Inferior parietal cortex (tissue), 1 donor: ENCODE results near the gene TRAPPC11.

Experiments used
- DNase-seq: peaks from one replicate; pipeline ENCODE4 v3.0.0-alpha.2; 2016; ENCODE audit errors: extremely low spot score

The TRAPPC11 gene

DNA sequence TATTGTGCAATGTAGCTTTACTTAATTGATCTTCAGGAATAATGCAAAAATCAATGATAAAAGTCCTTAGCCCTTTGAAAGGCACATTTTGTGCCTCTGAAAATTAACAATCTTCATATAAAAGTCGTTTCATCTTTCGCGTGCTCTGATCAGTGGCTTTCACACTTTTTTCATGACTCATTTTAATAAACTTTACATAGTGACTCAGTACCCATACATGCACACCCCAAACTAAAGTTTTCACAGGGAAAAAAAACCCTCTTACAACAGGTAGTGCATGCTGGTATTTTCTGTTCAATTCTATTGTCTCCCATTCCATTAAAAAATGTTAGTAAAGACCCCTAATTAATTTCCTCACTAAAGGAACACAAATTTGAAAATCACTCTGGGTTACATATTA, 21.6 kb upstream of the TRAPPC11 start:
- no peak for DNase-seq

DNA sequence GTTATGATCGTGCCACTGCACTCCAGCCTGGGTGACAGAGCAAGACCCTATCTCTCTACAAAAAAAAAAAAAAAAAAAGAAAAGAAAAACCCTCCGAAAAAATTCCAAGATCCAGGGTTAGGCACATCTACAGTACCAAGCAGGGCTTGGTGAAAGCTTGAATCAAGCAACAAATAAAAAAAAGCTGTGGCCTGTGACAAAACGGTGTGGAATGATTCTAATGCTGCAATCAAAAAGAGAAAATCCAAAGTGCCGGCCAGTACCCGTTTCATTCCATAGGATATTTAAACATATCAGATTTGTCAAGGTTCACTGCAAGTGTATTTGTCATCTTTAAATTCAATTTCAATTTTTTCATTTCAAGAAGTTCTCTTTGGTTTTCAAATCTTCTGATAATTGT, 20.7 kb upstream of the TRAPPC11 start:
- no peak for DNase-seq

DNA sequence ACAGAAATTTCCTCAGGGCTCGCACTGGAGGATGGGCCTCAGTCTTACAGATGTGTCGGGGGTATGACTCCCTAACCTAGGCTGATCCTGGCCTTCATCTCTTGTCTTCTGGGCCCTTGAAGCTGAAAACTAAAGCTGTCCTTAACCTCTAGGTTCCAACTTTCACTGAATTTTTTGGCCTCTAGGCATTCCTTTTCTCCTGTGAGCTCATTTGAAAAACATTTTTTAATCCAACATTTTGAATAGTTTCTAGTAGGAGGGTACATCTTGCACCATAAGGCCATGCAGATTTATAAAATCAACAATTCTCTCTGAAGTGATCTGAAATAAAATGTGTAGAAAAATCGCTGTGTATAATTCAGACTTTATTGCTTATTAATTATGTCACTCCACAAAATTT, 19.8 kb upstream of the TRAPPC11 start:
- DNase-seq, result no peak

DNA sequence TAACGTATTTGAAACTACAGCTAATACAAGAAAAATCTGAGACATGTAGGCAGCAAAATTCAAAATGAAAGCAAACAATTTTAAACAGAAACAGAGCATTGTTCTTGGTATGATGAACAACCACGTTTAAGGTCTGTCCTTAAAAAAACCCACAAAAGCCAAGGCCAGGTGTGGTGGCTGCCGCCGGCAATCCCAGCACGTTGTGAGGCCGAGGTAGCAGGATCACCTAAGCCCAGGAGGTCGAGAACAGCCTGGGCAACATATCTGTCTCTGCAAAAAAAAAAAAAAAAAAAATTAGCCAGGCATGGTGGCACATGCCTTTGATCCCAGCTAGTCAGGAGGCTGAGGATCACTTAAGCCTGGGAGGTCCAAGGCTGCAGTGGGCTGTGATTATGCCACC, 13.8 kb upstream of the TRAPPC11 start:
- no peak for DNase-seq

DNA sequence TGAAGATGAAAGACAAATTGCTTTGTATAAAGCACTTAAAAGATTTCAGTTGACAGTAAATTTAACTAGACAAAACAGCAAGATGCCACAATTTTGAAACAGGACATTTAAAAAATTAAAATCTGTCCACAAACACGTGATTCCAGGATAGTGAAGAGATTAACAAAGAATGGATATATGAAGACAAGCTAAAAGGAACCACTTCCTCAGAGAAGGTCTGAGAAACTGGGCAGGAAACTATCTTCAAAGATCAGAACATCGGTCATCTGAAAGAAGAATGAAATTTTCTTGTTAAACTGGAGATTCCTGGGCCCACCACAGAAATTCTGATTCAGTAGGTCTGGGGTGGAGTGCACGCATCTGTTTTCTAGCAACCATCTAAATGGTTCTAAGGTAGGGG, 1.5 kb upstream of the TRAPPC11 start:
- DNase-seq, result no peak

DNA sequence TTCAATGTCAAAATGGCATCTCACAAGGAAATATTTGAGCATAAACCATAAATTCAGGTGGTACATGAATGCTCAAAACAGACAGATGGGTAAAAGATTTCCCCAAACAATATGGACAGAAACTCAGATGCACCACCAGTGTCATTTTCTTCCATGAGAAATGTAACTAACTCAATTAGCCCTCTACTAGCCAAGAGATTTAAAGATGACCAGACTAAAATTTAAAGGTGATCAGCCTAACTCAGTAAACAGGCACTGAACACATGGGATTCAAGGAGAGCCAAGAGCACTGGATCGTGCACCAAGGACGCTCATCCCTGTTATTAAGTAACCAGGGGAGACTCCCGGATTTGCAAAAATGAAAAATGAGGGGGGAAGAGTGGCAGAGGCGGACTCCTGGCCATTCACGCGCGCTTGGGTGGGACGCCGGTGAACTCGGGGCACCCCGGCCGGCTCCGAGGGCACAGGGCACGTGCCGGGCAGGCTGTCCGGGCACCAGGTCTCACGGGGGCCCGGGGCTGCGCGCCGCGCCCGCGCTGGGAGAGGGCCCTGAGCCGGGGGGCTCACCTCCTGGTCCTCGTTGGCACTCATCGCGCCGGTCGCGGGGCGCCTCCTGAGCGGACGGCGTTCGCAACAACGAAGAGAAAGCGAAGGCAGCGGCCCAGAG, 598 bp upstream of the TRAPPC11 start:
- DNase-seq, result no peak

DNA sequence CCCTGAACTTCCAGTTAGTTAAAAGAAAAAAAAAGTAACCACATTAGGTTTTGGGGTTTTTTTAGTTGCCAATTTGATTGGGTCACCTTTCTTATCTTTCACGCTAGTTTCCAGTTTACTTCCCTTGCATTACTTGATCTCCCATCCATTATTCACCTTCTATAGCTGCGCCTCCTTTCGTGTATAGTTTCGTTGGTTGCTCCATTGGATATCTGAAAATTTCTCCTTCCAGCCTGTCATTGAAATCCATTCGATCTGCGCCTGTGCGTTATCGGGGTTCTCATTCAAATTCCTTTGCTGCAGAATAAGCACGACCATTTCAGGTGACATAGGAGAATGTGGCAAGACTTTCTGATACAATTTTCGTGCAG, 764 bp downstream of the TRAPPC11 start:
- DNase-seq, result no peak

DNA sequence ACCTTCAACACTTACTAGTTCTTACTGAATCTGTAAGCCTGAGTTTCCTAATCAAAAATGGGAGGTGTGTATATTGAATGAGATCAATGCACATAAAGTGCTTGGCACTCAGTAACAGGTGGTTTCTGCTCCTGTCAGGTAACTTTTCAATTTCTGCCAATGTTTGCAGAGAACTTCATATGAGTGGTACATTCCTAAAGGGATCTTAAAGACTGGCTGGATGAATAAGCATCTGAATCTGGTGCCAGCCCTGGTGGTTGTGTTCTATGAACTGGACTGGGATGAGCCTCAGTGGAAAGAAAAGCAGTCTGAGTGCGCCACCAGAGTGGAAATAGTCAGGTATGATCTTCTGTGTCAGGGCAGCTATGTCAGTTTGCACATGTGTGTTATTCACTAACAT, 7.0 kb downstream of the TRAPPC11 start:
- no peak for DNase-seq

DNA sequence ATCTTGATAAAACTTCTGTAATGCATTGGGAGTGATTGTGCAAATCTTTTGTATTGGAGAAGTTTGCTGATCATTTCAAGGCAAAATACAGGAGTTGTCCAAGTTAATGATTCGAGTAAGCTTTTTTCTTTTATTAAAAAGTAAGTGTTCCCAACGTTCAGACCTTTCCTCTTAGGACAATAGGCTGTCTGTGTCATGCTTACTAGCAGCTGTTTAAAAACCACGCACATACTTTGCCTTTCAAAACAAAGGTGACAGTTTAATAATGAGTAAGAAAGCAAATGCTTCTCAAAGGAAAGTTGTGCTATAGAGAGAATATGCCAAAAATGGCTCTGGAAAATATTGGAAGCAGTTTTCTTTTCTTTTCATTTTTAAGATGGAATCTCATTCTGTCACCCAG, 11.2 kb downstream of the TRAPPC11 start:
- DNase-seq, result no peak

DNA sequence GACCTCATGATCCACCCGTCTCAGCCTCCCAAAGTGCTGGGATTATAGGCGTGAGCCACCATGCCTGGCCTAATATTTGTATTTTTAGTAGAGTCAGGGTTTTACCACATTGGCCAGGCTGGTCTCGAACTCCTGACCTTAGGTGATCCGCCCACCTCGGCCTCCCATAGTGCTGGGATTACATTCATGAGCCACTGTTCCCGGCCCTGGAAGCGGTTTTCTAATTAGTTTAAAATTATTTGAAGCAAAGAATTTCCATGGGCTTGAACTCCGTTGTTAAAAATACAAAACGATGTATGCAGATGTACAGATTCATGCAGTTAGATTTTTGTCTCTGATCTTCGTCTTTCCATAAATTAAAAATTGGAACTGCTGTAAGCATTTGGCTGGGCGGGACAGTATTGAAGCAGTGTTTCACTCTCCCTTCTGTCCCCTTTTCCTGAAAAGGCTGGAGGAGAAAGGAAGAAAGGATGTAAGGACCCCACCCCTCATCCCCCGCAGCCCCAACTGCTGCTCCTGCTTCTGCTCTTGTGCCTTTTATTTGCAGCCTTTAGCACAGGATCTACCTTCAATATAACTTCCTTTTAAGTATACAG, 12.0 kb downstream of the TRAPPC11 start:
- no peak for DNase-seq

DNA sequence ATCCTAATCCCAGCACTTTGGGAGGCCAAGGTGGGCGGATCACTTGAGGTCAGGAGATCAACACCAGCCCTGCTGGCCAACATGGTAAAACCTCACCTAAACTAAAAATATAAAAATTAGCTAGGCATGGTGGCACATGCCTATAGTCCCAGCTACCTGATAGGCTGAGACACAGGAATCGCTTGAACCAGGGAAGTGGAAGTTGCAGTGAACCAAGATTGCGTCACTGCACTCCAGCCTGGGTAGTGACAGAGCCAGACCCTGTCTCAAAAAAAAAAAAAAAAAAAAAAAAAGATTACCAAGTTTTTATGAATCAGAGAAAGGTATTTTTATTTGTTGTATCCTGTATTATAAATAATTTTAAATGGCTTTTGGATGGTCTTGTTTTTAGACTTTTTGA, 15.1 kb downstream of the TRAPPC11 start:
- DNase-seq, result no peak

DNA sequence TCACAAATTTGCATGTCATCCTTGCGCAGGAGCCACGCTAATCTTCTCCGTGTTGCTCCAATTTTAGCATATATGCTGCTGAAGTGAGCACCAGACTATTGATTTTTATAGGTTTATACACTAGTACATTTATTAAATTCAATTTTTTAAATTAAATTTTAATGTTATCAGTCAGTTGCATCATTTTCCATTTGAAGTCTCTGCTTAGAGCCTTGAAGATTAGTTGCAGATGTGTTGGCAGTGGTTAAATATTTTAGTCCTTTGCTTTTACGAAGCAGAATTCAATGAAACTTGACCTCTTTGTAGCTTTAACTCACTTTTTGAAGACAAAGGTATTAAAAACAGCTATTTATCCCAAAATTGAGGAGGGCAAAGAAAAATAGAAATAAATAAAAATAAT, 16.5 kb downstream of the TRAPPC11 start:
- DNase-seq, result no peak

DNA sequence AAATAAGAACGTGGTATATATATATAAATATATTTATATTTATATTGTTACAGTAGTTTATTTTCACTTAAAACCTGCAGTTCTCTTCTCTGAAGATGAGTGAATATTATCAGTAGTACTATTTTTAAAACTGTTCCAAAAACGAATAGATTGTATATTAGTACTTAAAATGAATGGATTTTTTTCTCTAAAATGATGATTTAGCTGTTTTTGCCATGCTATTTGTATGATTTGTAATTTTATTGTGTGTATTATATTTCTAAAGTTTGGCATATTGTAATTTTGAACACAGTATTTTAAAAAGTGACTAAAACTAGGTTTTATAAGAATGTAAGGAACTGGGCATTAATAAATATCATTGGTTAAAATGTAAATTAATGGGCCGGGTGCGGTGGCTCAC, 22.0 kb downstream of the TRAPPC11 start:
- DNase-seq, result no peak

DNA sequence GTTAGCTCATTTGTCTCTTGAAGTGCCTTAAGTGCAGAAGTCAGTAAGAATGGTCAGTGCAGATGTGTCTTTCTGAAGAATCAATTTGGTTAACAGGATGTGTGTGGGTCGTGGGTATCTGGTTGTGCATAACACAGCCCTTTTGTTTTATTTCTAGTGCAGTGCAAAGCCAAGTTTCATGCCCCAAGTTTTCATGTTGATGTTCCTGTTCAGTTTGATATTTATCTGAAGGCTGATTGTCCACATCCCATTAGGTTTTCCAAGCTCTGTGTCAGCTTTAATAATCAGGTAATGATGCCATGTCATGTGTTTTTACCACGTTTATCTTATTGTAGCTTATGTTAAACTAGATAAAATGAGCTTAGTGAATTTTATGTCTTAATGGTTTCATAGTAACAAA, 27.4 kb downstream of the TRAPPC11 start:
- DNase-seq, result no peak

DNA sequence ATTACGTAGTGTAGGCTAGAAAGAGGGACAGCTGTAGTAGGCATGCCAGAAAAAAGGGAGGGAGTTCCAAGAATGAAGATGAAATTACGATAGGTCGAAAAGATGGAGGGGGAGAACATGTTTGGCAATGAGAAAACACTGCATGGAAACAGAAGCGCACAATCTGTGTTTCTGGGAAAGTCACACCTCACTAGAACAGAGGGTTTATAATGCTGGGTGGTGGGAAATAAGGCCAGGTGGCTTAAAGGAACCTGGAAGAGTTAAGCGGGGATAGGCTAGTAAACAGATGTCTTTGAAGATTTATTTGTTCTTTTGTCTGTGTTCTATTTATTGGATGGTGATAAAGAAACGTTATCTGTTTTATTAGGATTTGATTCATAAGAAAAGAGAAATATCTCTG, 29.1 kb downstream of the TRAPPC11 start:
- no peak for DNase-seq

DNA sequence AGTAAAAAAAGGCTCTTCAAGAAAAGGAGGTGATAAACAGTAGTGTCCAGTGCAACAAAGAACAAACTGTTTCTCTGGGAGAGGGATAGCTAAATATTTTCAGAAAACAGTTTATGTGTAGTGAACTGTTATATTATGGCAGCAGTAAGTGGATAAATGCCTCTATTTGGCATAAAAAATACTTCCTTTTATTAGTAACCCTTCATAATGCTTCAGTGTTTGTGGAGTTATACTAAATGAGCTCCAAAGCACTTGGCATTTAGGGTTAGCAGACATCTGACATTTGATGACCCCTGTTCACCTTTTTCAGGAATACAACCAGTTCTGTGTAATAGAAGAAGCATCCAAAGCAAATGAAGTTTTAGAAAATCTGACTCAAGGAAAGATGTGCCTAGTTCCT, 31.9 kb downstream of the TRAPPC11 start:
- no peak for DNase-seq

DNA sequence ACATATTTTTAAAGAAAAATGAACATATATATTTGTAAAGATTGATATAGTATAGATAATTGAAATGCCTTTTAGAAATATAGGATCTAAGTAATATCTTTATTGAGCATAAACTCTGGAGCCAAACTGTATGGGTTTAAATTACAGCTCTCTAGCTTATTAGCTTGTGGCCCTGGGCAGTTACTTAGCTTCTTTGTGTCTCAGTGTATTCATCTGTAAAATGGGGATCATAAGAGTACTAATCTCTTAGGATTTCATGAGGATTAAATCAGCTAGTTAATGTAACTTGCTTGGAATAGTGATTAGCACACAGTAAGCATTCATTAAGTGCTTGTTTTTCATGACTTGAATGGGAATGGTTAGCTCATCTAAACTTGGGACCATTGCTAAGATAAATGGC, 32.8 kb downstream of the TRAPPC11 start:
- DNase-seq, result no peak

DNA sequence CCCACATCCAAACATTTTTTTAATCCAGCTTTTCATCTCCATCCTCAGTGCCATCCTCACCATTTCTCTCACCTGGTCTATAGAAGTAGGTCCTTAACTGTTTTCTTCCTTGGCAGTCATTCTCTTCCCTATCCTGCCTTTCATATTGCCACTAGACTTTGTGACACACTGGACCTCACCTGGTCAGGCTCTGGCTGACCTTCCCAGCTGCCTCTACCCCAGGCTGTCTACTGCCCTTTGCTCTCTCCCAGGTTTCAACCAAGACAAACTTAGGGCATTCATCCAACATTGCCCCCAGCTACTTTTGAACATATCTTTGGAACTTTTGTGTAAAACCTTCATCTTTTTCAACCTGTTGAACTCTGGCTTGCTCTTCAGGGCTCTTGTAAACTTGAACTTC, 39.8 kb downstream of the TRAPPC11 start:
- DNase-seq, result no peak

DNA sequence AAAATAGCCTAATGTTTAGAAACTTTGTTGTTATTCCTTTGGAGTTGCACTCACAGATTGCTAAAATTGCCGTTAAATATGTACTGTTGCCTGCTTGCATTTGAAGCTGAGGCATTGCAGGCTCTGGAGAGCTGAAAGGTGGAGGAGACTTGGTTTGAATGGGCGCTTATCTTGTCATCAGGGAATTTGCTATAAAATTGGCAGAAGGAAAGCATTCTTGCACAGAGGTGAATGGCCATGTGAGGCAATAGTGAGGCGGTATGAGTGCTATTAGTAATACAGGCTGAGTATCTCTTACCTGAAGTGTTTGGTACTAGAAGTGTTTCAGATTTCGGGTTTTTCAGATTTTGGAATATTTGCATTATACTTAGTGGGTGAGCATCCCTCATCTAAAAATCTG, 41.3 kb downstream of the TRAPPC11 start:
- no peak for DNase-seq

DNA sequence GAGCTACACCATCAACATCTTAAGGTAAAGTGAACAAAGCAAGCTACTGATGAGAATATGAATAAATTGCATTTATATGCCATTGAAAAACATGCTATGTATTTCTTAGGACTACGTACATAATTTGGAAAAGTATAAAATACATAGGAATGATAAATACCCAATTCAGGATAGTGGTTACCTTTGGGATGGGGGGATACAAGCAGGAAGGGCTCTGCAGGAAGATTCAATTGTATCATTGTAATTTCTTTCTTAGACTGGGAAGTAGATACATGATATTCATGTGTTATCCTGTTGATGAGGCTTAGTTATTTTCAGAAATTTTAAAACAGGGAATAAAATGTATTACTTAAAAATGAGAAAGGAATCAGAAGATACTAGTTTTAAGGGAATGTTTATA, 43.4 kb downstream of the TRAPPC11 start:
- no peak for DNase-seq

DNA sequence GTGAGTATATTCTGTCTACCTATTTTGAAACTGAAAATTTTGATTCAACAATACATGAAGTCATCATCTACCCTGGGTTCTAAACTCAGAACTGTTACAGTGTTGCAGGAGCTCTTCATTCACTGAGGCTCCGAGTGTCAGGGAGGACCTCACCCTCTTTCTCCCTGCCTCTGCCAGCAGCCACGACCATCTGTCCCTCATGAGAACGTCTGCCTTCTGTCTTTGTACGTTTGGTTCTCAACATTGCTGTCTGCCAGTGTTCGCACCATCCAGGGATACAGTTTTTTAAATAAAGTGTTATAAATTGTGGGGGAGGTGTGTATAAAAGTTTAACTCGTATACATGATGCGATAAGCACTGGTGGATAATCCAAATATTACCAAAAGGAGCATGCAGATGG, 55.5 kb downstream of the TRAPPC11 start:
- DNase-seq, result no peak

DNA sequence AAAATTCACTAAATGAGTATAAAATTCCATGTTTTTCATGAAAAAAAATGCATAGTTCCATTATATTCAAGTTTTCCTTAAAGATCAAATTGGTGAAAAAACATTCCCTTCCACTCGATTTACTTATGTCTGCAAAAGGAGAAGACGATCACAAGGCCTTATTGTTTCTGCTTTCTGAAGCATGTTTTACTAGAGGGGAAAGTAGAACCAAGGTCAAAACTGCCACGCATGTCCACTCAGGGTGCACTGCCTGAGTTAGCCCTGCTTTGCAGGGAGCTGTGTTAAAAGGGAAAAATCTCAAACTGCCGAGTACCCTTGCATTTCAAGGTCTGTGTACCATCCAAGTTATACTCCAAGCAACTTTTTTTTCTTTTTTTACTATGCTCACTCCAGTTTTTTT, 57.2 kb downstream of the TRAPPC11 start:
- no peak for DNase-seq

DNA sequence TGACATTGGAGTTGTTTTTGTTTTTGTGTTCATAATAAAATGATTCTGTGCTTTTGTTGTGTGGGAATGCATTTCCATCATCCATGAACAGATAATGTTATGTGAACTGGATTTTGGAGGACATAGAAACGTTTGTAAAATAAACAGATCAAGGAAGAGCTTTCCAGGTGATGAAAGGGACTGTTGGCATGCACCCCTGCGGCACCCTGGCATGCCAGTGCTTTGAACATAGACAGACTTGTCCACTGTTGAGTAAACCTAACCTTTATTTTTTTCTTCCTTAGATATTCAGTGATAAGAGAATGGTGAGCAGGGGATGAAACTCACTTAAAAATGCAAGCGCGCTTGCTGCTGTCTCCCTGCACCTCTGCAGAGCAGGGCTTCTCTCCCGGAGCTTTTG, 59.8 kb downstream of the TRAPPC11 start:
- DNase-seq, result no peak
